Measurements from ENCODE around the gene PPP1R12A.
A peak's percentile ranks its signal among the peaks of the same experiment; 100 is the strongest.

The PPP1R12A gene

DNA sequence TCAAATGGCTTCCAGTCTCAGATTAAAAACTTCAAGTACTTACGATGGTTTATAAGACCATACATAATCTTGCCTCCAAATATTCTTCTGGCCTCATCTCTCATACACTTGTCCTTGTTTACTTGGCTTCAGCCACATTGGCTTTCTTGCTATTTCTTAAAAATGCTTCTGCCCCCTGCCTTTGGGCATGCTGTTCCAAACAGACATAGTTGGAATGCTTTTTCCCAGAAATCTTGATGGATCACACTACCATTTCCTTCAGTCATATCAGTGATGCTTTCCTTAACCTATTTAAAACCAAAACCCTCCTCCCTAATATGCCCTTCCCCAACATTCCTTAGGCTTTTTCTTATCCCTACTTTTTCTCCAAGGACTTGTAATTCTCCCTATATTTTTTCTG is 169.7 kb downstream of the PPP1R12A start:
- DNase-seq, result no peak

GRCh38 chr12:79764641-79765040 is 170.3 kb downstream of the PPP1R12A start:
- no peak for DNase-seq

DNA sequence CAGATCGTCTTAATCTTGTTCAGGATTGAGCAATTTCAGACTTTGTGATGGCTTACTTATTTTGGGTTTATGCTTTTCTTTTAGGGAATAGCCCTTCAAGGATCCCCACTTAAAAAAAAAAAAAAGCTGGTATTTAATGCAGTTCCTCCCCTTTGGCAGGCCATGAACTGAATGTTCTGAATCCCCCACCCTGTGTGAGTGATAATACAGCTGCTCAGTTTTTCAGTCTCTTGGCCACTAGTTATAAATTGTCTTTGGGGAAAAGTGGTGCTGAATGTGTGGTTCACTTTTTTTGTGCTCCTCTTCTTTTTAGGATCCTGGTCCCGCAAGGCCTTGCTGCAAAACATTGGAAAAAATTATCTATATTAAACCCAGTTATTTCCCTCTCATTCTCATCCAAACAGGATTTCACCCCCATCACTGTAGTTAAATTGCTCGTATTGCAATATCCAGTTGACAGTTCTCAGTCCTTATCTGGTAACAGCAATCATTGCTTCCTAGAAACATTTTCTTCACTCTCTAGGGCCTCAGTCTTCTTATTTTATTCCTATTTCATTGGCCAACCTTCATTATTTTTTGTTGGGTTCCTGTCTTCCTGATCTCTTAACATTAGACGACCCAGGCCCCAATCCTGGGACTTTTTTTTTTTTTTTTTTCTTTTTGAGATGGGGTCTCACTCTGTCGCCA is 171.0 kb downstream of the PPP1R12A start:
- DNase-seq, result no peak

- DNase-seq, result no peak
Measured at GRCh38 chr12:79761341-79761740, 173.6 kb downstream of the PPP1R12A start.

GRCh38 chr12:79747274-79747673 is 187.6 kb downstream of the PPP1R12A start:
- no peak for DNase-seq

- peak; percentile 74 for DNase-seq
Measured at GRCh38 chr12:79737875-79738718, 196.8 kb downstream of the PPP1R12A start.

GRCh38 chr12:79732638-79733037 is 202.3 kb downstream of the PPP1R12A start:
- no peak for DNase-seq

DNA sequence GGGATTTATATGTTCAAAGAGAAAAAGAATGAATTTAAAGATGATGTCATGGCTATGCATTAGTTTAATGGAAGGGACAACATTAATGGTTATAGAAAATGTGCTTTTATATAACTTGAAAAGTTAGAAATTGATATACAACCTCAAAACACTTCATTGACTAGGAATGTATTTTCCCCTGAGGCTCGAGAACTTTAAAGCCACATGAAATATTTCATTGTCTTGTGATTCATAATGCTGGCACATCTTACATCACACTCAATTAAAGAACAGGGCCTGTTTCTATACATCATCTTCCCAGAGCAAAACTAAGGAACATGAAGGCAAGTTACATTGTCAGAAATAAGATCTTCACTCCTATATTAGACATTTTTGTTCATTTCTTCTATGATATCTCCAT is 208.9 kb downstream of the PPP1R12A start:
- no peak for DNase-seq

All from NCI-H345 (cell line).